ENCODE results near the gene CCDC180. TPM values are rescaled to one million over a fixed set of nuclear protein-coding genes. Genes with fewer than 3 reads are reported as not detected.

CCDC180 gene
- total and polyA plus RNA-seq, 3 donors from 2014 or later = 52.3 to 89.3 (median 66.1) TPM

GRCh38 chr9:97310023-97310422, 2.6 kb downstream of the CCDC180 start:
- H3K36me3 ChIP-seq (ENCODE audit: low read depth, missing control alignments) = no peaks in the 10 kb centered on the region
- DNase-seq = no peak

GRCh38 chr9:97310896-97311295, 3.4 kb downstream of the CCDC180 start:
- Histone ChIP-seq H3K4me1 (peaks cover 5% of the 10 kb centered on the region), H3K36me3 (ENCODE audit: low read depth, missing control alignments) (no peaks in the 10 kb centered on the region), H3K27me3 (no peaks in the 10 kb centered on the region), H3K9me3 (no peaks in the 10 kb centered on the region), H3K4me3 (no peak overlapping the region), H3K27ac (no peak overlapping the region)
- intact Hi-C loops (cut with DNase I; ENCODE audit: low total_unique reads) = no loop called here
- DNase-seq = no peak
- TF ChIP-seq CTCF (IDR thresholded peaks at IDR 0.05) = no peak
- no peak for TF ChIP-seq POLR2A (IDR thresholded peaks at IDR 0.05)
- WGBS, 2 donors = 100% methylated on average over 2 of the region's 2 CpGs; no CpG with 5 or more reads in 1 of the 2 donors

More at GRCh38 chr9:97310023-97310422, 2.6 kb downstream of the CCDC180 start:
- Histone ChIP-seq H3K9me3 (no peaks in the 10 kb centered on the region), H3K27me3 (no peaks in the 10 kb centered on the region), H3K27ac (no peak overlapping the region), H3K4me1 (peaks cover 5% of the 10 kb centered on the region), H3K4me3 (no peak overlapping the region)
- TF ChIP-seq POLR2A (IDR thresholded peaks at IDR 0.05) = no peak
- TF ChIP-seq CTCF (IDR thresholded peaks at IDR 0.05) = no peak
- WGBS, 2 donors = 83 to 84% methylated on average over 2 of the region's 2 CpGs
- intact Hi-C loops (cut with DNase I; ENCODE audit: low total_unique reads) = no loop called here

GRCh38 chr9:97311798-97312500, 4.5 kb downstream of the CCDC180 start:
- 76 to 83% methylated on average over 9 to 12 of the region's 12 CpGs for WGBS, 2 donors
- H3K9me3 ChIP-seq = no peaks in the 10 kb centered on the region
- TF ChIP-seq POLR2A (IDR thresholded peaks at IDR 0.05) = no peak
- TF ChIP-seq CTCF (IDR thresholded peaks at IDR 0.05) = no peak
- H3K27ac ChIP-seq = no peak overlapping the region
- no peaks in the 10 kb centered on the region for H3K36me3 ChIP-seq (ENCODE audit: low read depth, missing control alignments)
- H3K27me3 ChIP-seq = no peaks in the 10 kb centered on the region
- peaks cover 3% of the 10 kb centered on the region for H3K4me1 ChIP-seq
- no peak for DNase-seq
- no peak overlapping the region for H3K4me3 ChIP-seq
- intact Hi-C loops (cut with DNase I; ENCODE audit: low total_unique reads) = no loop called here

- H3K4me3 ChIP-seq = no peak overlapping the region
- DNase-seq = no peak
- no peak for TF ChIP-seq CTCF (IDR thresholded peaks at IDR 0.05)
- intact Hi-C loops (cut with DNase I; ENCODE audit: low total_unique reads) = no loop called here
- H3K27me3 ChIP-seq = no peaks in the 10 kb centered on the region
- no peak overlapping the region for H3K27ac ChIP-seq
- no peaks in the 10 kb centered on the region for H3K4me1 ChIP-seq
- WGBS, 2 donors = 88 to 90% methylated on average over 5 of the region's 5 CpGs
- no peaks in the 10 kb centered on the region for H3K36me3 ChIP-seq (ENCODE audit: low read depth, missing control alignments)
- no peaks in the 10 kb centered on the region for H3K9me3 ChIP-seq
These were observed 5.1 kb downstream of the CCDC180 start for GRCh38 chr9:97312556-97312955.

GRCh38 chr9:97313243-97313642, 5.8 kb downstream of the CCDC180 start:
- Histone ChIP-seq H3K9me3 (no peaks in the 10 kb centered on the region), H3K36me3 (ENCODE audit: low read depth, missing control alignments) (no peaks in the 10 kb centered on the region), H3K27me3 (no peaks in the 10 kb centered on the region), H3K27ac (no peak overlapping the region), H3K4me3 (no peak overlapping the region), H3K4me1 (no peaks in the 10 kb centered on the region)
- WGBS, 2 donors = 96 to 100% methylated on average over 2 to 4 of the region's 4 CpGs
- TF ChIP-seq CTCF (IDR thresholded peaks at IDR 0.05) (no peak), POLR2A (IDR thresholded peaks at IDR 0.05) (no peak)
- no peak for DNase-seq
- intact Hi-C loops (cut with DNase I; ENCODE audit: low total_unique reads) = no loop called here
